ENCODE data around the gene ITIH4.

The ITIH4 gene

GRCh38 chr3:52833202-52833601 is 2.7 kb upstream of the ITIH4 start:
- TF ChIP-seq GATA2 (IDR thresholded peaks at IDR 0.05; ENCODE audit: low read depth, low read length) (no peak), GATA3 (IDR thresholded peaks at IDR 0.05; ENCODE audit: low read depth, low read length) (no peak)

GRCh38 chr3:52831500-52832301 is 1.2 kb upstream of the ITIH4 start:
- TF ChIP-seq GATA2 (IDR thresholded peaks at IDR 0.05; ENCODE audit: low read depth, low read length) (no peak), GATA3 (IDR thresholded peaks at IDR 0.05; ENCODE audit: low read depth, low read length) (no peak)

- TF ChIP-seq GATA2 (IDR thresholded peaks at IDR 0.05; ENCODE audit: low read depth, low read length), result no peak
Observed at GRCh38 chr3:52829906-52830463, 487 bp downstream of the ITIH4 start.

GRCh38 chr3:52829482-52829881 is 990 bp downstream of the ITIH4 start:
- TF ChIP-seq GATA2 (IDR thresholded peaks at IDR 0.05; ENCODE audit: low read depth, low read length) (no peak), GATA3 (IDR thresholded peaks at IDR 0.05; ENCODE audit: low read depth, low read length) (no peak)

GRCh38 chr3:52827866-52828376 is 2.6 kb downstream of the ITIH4 start:
- TF ChIP-seq GATA3 (IDR thresholded peaks at IDR 0.05; ENCODE audit: low read depth, low read length), result no peak

- TF ChIP-seq GATA3 (IDR thresholded peaks at IDR 0.05; ENCODE audit: low read depth, low read length), result no peak
- TF ChIP-seq GATA2 (IDR thresholded peaks at IDR 0.05; ENCODE audit: low read depth, low read length), result no peak
Observed at GRCh38 chr3:52827441-52827840, 3.0 kb downstream of the ITIH4 start.

GRCh38 chr3:52824037-52824436 is 6.4 kb downstream of the ITIH4 start:
- no peak for TF ChIP-seq GATA3 (IDR thresholded peaks at IDR 0.05; ENCODE audit: low read depth, low read length)
- no peak for TF ChIP-seq GATA2 (IDR thresholded peaks at IDR 0.05; ENCODE audit: low read depth, low read length)

GRCh38 chr3:52822363-52822762 is 8.1 kb downstream of the ITIH4 start:
- TF ChIP-seq GATA2 (IDR thresholded peaks at IDR 0.05; ENCODE audit: low read depth, low read length), result no peak
- no peak for TF ChIP-seq GATA3 (IDR thresholded peaks at IDR 0.05; ENCODE audit: low read depth, low read length)

- TF ChIP-seq GATA2 (IDR thresholded peaks at IDR 0.05; ENCODE audit: low read depth, low read length) (no peak), GATA3 (IDR thresholded peaks at IDR 0.05; ENCODE audit: low read depth, low read length) (no peak)
Observed at GRCh38 chr3:52820736-52821135, 9.7 kb downstream of the ITIH4 start.

GRCh38 chr3:52819936-52820335 is 10.5 kb downstream of the ITIH4 start:
- TF ChIP-seq GATA3 (IDR thresholded peaks at IDR 0.05; ENCODE audit: low read depth, low read length) (no peak), GATA2 (IDR thresholded peaks at IDR 0.05; ENCODE audit: low read depth, low read length) (no peak)

GRCh38 chr3:52817860-52818259 is 12.6 kb downstream of the ITIH4 start:
- TF ChIP-seq GATA2 (IDR thresholded peaks at IDR 0.05; ENCODE audit: low read depth, low read length), result no peak
- TF ChIP-seq GATA3 (IDR thresholded peaks at IDR 0.05; ENCODE audit: low read depth, low read length), result no peak

GRCh38 chr3:52817221-52817620 is 13.3 kb downstream of the ITIH4 start:
- TF ChIP-seq GATA2 (IDR thresholded peaks at IDR 0.05; ENCODE audit: low read depth, low read length), result no peak

- no peak for TF ChIP-seq GATA3 (IDR thresholded peaks at IDR 0.05; ENCODE audit: low read depth, low read length)
- TF ChIP-seq GATA2 (IDR thresholded peaks at IDR 0.05; ENCODE audit: low read depth, low read length), result no peak
Observed at GRCh38 chr3:52816654-52817053, 13.8 kb downstream of the ITIH4 start.

- TF ChIP-seq GATA2 (IDR thresholded peaks at IDR 0.05; ENCODE audit: low read depth, low read length) (no peak), GATA3 (IDR thresholded peaks at IDR 0.05; ENCODE audit: low read depth, low read length) (no peak)
Observed at GRCh38 chr3:52816199-52816598, 14.3 kb downstream of the ITIH4 start.

- TF ChIP-seq GATA3 (IDR thresholded peaks at IDR 0.05; ENCODE audit: low read depth, low read length) (no peak), GATA2 (IDR thresholded peaks at IDR 0.05; ENCODE audit: low read depth, low read length) (no peak)
Observed at GRCh38 chr3:52813810-52814209, 16.7 kb downstream of the ITIH4 start.

Data from SH-SY5Y (cell line).